Esophagus squamous epithelium (tissue), 4 donors: ENCODE data around the gene GALNTL6.

Experiments used
- CTCF ChIP-seq, 6 experiments: fragments of 450-650 bp in 4 of 6; fragments of 200-600 bp in 2 of 6; sonication (generic) in 2 of 6; IDR thresholded peaks; one replicate each; pipeline ENCODE4 v1.5.1; 2016 to 2019; ENCODE audit warnings: antibody characterized with exemption in 6 of 6, mild to moderate bottlenecking in 4 of 6, moderate library complexity in 4 of 6
- POLR2A ChIP-seq, 4 donors: fragments of 450-650 bp; IDR thresholded peaks; one replicate each; pipeline ENCODE4 v1.6.1; 2017; ENCODE audit warnings: antibody characterized with exemption in 4 of 4, mild to moderate bottlenecking in 4 of 4, moderate library complexity in 3 of 4

- TF ChIP-seq CTCF (IDR thresholded peaks at IDR 0.05) (no peak), POLR2A (IDR thresholded peaks at IDR 0.05) (no peak)
Observed at GRCh38 chr4:172867835-172868234, 1054.6 kb downstream of the GALNTL6 start.
